Measurements from ENCODE around the gene SEMA3D.

DNA sequence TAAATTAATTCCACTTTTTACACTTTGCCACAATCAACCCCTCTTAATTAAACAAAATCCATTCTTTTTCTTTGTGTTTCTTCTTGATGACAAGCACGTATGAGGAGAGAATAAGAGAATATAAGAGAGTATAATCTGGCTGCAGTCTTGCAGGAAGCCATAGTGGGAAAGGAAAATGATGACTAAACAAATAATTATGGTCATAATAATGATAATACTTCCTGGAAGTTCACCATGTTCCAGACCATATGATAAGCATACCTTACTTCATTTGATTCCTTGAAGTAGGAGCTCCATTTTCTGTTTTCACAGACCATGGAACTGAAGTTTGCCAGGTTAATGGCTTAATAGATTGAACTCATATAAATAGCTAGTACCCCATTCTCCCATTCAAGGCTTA, 237.8 kb downstream of the SEMA3D start:
- TF ChIP-seq, protein P1, sequence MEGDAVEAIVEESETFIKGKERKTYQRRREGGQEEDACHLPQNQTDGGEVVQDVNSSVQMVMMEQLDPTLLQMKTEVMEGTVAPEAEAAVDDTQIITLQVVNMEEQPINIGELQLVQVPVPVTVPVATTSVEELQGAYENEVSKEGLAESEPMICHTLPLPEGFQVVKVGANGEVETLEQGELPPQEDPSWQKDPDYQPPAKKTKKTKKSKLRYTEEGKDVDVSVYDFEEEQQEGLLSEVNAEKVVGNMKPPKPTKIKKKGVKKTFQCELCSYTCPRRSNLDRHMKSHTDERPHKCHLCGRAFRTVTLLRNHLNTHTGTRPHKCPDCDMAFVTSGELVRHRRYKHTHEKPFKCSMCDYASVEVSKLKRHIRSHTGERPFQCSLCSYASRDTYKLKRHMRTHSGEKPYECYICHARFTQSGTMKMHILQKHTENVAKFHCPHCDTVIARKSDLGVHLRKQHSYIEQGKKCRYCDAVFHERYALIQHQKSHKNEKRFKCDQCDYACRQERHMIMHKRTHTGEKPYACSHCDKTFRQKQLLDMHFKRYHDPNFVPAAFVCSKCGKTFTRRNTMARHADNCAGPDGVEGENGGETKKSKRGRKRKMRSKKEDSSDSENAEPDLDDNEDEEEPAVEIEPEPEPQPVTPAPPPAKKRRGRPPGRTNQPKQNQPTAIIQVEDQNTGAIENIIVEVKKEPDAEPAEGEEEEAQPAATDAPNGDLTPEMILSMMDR (conservative IDR thresholded peaks at IDR 0.05; ENCODE audit: low read depth in 2 of 2) = no peak
- TF ChIP-seq POLR2AphosphoS5 (IDR thresholded peaks at IDR 0.05; ENCODE audit: low read depth) (no peak), EZH2phosphoT487 (IDR thresholded peaks at IDR 0.05; ENCODE audit: unreplicated experiment) (no peak)
- TF ChIP-seq, protein P2, sequence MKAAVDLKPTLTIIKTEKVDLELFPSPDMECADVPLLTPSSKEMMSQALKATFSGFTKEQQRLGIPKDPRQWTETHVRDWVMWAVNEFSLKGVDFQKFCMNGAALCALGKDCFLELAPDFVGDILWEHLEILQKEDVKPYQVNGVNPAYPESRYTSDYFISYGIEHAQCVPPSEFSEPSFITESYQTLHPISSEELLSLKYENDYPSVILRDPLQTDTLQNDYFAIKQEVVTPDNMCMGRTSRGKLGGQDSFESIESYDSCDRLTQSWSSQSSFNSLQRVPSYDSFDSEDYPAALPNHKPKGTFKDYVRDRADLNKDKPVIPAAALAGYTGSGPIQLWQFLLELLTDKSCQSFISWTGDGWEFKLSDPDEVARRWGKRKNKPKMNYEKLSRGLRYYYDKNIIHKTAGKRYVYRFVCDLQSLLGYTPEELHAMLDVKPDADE (IDR thresholded peaks at IDR 0.05) = no peak

All from GM23338 (cell line).